HL-60 (cell line): Measurements from ENCODE around the gene TPCN2.

Source experiments
- GABPA ChIP-seq: IDR thresholded peaks from 2 replicates; pipeline ENCODE4 v1.6.1; 2012; ENCODE audit warnings: low read depth
- POLR2AphosphoS5 ChIP-seq: IDR thresholded peaks from 2 replicates; pipeline ENCODE4 v1.6.1; 2012; ENCODE audit warnings: low read depth
- SPI1 ChIP-seq: IDR thresholded peaks from 2 replicates; pipeline ENCODE4 v1.6.1; 2012; ENCODE audit warnings: low read depth, mild to moderate bottlenecking, borderline replicate concordance
- TF ChIP-seq, protein P1 (sequence below): IDR thresholded peaks from one replicate; pipeline ENCODE4 v1.5.1; 2011; ENCODE audit warnings: low read length, control low read depth, inconsistent platforms; ENCODE audit not compliant: insufficient read depth
- TF ChIP-seq, protein P2 (sequence below): IDR thresholded peaks from 2 replicates; pipeline ENCODE4 v1.6.1; 2012; ENCODE audit warnings: low read depth; ENCODE audit not compliant: insufficient replicate concordance

DNA sequence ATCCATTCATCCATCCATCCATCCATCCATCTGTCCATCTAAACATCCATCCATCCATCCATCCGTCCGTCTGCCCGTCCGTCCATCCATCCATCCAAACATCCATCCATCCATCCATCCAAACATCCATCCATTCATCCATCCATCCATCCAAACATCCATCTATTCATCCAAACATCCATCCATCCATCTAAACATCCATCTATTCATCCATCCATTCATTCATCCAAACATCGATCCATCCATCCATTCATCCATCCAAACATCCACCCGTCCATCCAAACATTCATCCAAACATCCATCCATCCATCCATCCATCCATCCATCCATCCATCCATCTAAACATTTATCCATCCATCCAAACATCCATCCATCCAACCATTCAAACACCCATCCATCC is 61.7 kb downstream of the TPCN2 start:
- TF ChIP-seq, protein P1, sequence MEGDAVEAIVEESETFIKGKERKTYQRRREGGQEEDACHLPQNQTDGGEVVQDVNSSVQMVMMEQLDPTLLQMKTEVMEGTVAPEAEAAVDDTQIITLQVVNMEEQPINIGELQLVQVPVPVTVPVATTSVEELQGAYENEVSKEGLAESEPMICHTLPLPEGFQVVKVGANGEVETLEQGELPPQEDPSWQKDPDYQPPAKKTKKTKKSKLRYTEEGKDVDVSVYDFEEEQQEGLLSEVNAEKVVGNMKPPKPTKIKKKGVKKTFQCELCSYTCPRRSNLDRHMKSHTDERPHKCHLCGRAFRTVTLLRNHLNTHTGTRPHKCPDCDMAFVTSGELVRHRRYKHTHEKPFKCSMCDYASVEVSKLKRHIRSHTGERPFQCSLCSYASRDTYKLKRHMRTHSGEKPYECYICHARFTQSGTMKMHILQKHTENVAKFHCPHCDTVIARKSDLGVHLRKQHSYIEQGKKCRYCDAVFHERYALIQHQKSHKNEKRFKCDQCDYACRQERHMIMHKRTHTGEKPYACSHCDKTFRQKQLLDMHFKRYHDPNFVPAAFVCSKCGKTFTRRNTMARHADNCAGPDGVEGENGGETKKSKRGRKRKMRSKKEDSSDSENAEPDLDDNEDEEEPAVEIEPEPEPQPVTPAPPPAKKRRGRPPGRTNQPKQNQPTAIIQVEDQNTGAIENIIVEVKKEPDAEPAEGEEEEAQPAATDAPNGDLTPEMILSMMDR = no peak
- TF ChIP-seq SPI1 = no peak
- TF ChIP-seq GABPA = no peak
- TF ChIP-seq, protein P2, sequence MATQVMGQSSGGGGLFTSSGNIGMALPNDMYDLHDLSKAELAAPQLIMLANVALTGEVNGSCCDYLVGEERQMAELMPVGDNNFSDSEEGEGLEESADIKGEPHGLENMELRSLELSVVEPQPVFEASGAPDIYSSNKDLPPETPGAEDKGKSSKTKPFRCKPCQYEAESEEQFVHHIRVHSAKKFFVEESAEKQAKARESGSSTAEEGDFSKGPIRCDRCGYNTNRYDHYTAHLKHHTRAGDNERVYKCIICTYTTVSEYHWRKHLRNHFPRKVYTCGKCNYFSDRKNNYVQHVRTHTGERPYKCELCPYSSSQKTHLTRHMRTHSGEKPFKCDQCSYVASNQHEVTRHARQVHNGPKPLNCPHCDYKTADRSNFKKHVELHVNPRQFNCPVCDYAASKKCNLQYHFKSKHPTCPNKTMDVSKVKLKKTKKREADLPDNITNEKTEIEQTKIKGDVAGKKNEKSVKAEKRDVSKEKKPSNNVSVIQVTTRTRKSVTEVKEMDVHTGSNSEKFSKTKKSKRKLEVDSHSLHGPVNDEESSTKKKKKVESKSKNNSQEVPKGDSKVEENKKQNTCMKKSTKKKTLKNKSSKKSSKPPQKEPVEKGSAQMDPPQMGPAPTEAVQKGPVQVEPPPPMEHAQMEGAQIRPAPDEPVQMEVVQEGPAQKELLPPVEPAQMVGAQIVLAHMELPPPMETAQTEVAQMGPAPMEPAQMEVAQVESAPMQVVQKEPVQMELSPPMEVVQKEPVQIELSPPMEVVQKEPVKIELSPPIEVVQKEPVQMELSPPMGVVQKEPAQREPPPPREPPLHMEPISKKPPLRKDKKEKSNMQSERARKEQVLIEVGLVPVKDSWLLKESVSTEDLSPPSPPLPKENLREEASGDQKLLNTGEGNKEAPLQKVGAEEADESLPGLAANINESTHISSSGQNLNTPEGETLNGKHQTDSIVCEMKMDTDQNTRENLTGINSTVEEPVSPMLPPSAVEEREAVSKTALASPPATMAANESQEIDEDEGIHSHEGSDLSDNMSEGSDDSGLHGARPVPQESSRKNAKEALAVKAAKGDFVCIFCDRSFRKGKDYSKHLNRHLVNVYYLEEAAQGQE = no peak
- TF ChIP-seq POLR2AphosphoS5 = no peak
